OCI-LY3 (cell line): Measurements from ENCODE around the gene ANOS1.

Experiments used
- H2AFZ ChIP-seq: fragments of 200-600, 300-600 bp; shearing (Covaris generic); 2 replicates; pipeline ENCODE4 v1.6.0; 2014; ENCODE audit warnings: antibody characterized with exemption, low read depth, low read length
- H3K27ac ChIP-seq: fragments of 200-600, 300-600 bp; sonication (generic); 2 replicates; pipeline ENCODE4 v1.5.1; 2014; ENCODE audit warnings: mild to moderate bottlenecking, low read length, moderate library complexity, mixed read lengths
- H3K27me3 ChIP-seq: fragments of 200-600, 300-600 bp; sonication (generic); 2 replicates; pipeline ENCODE4 v1.6.1; 2014; ENCODE audit warnings: low read depth, low read length, mixed read lengths
- H3K36me3 ChIP-seq: fragments of 200-600, 300-600 bp; sonication (generic); replicated peaks from 2 replicates; pipeline ENCODE3; 2014; ENCODE audit warnings: low read depth, low read length, mixed read lengths
- H3K4me1 ChIP-seq: fragments of 300-600, 200-600 bp; sonication (generic); 2 replicates; pipeline ENCODE4 v1.6.1; 2014; ENCODE audit warnings: low read length, mixed read lengths
- H3K4me2 ChIP-seq: fragments of 200-600, 300-600 bp; sonication (generic); 2 replicates; pipeline ENCODE4 v1.6.1; 2014; ENCODE audit warnings: low read length, mixed read lengths
- H3K4me3 ChIP-seq: fragments of 300-600, 200-600 bp; sonication (generic); 2 replicates; pipeline ENCODE4 v1.5.1; 2014; ENCODE audit warnings: antibody characterized with exemption, mild to moderate bottlenecking, low read length, moderate library complexity
- H3K79me2 ChIP-seq: fragments of 300-600, 200-600 bp; shearing (Covaris generic); 2 replicates; pipeline ENCODE4 v1.6.1; 2014; ENCODE audit warnings: mild to moderate bottlenecking, low read length, mixed read lengths
- H3K9ac ChIP-seq: fragments of 300-600, 200-600 bp; shearing (Covaris generic); 2 replicates; pipeline ENCODE4 v1.6.0; 2014; ENCODE audit warnings: mild to moderate bottlenecking, low read length, moderate library complexity
- H3K9me3 ChIP-seq: fragments of 200-600, 300-600 bp; shearing (Covaris generic); 2 replicates; pipeline ENCODE4 v1.6.1; 2014; ENCODE audit warnings: low read length, mixed read lengths; ENCODE audit not compliant: insufficient read depth
- H4K20me1 ChIP-seq: fragments of 200-600, 300-600 bp; sonication (generic); 2 replicates; pipeline ENCODE4 v1.6.1; 2016; ENCODE audit warnings: low read length, mixed read lengths; ENCODE audit not compliant: insufficient read depth
- EZH2phosphoT487 ChIP-seq: fragments of 200-600 bp; shearing (Covaris generic); IDR thresholded peaks from 2 replicates; pipeline ENCODE4 v1.6.1; 2018; ENCODE audit warnings: antibody characterized with exemption, mixed run types, low read depth
- TF ChIP-seq, protein P1 (sequence below): fragments of 200-600, 300-600 bp; sonication (generic); IDR thresholded peaks from 2 replicates; pipeline ENCODE4 v1.5.1; 2014; ENCODE audit warnings: antibody characterized with exemption, low read length, low read depth

The ANOS1 gene

DNA sequence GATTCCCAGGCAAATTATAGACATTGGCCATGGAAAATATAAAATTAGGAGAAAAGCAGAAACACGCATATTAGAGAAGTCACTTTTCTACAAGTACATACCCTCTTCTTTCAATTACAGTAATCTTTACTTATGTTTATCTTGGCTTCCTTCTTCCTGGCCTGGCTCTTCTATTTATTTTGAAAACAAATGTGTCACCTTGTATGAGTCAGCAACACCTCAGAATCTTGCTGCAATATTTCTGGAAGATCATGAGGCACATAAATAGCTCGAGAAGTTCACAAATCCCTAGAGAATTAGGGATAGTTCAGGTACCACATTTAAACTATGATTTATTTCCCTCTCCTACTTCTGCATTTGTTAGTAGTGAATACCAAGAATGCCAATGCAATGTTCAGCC, 124.6 kb downstream of the ANOS1 start:
- Histone ChIP-seq H3K4me2 (no peak overlapping the region), H4K20me1 (no peaks in the 10 kb centered on the region), H3K4me1 (no peaks in the 10 kb centered on the region), H2AFZ (no peak overlapping the region), H3K4me3 (no peak overlapping the region), H3K79me2 (no peaks in the 10 kb centered on the region), H3K36me3 (no peaks in the 10 kb centered on the region), H3K27ac (no peak overlapping the region), H3K27me3 (no peaks in the 10 kb centered on the region), H3K9me3 (no peaks in the 10 kb centered on the region), H3K9ac (no peak overlapping the region)
- TF ChIP-seq EZH2phosphoT487 = no peak
- TF ChIP-seq, protein P1, sequence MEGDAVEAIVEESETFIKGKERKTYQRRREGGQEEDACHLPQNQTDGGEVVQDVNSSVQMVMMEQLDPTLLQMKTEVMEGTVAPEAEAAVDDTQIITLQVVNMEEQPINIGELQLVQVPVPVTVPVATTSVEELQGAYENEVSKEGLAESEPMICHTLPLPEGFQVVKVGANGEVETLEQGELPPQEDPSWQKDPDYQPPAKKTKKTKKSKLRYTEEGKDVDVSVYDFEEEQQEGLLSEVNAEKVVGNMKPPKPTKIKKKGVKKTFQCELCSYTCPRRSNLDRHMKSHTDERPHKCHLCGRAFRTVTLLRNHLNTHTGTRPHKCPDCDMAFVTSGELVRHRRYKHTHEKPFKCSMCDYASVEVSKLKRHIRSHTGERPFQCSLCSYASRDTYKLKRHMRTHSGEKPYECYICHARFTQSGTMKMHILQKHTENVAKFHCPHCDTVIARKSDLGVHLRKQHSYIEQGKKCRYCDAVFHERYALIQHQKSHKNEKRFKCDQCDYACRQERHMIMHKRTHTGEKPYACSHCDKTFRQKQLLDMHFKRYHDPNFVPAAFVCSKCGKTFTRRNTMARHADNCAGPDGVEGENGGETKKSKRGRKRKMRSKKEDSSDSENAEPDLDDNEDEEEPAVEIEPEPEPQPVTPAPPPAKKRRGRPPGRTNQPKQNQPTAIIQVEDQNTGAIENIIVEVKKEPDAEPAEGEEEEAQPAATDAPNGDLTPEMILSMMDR = no peak

DNA sequence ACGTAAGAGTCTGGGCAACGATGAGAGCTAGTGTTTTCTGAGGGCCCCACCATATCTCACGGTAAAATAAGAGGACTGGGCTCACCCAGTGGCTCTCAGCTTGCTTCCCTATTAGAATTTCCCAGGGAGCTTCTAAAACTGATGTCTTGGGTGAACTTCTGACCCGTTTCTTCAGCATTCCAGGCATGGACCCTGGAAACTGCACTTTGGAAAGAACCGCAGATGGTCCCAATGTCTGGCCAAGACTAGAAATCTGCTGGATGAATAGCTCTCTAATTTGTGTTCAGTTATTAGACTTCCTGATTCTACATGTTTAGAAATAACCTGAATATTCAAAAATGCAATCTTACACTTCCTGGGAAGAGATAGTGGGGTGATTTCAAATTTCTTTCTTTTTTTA, 127.8 kb downstream of the ANOS1 start:
- Histone ChIP-seq H3K4me3 (no peak overlapping the region), H4K20me1 (no peaks in the 10 kb centered on the region), H3K9me3 (no peaks in the 10 kb centered on the region), H2AFZ (no peak overlapping the region), H3K27ac (no peak overlapping the region), H3K79me2 (no peaks in the 10 kb centered on the region), H3K36me3 (no peaks in the 10 kb centered on the region), H3K4me2 (no peak overlapping the region), H3K27me3 (no peaks in the 10 kb centered on the region), H3K4me1 (no peaks in the 10 kb centered on the region), H3K9ac (no peak overlapping the region)
- no peak for TF ChIP-seq EZH2phosphoT487
- TF ChIP-seq, protein P1 = no peak

DNA sequence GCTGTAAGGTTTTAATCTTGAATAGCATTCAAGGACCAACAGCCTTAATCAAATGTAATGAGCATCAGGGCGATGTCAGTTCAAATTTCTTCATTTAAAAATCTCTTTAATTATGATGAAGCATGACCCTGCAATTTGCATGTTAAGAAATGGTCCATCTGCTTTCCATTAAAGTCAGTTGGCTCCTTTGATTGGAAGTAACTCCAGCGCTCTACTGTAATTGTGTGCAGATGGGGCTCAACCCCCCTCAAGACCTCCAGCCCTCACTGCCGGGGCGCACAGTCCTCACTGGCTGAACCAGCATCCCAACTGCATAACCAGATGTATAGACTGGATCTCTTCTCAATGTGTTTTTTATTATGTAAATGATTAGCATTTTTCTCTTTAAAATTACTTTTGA, 140.4 kb downstream of the ANOS1 start:
- Histone ChIP-seq H3K4me2 (no peak overlapping the region), H3K9me3 (no peaks in the 10 kb centered on the region), H3K79me2 (no peaks in the 10 kb centered on the region), H3K4me3 (no peak overlapping the region), H3K9ac (no peak overlapping the region), H3K36me3 (no peaks in the 10 kb centered on the region), H2AFZ (no peak overlapping the region), H3K4me1 (no peaks in the 10 kb centered on the region), H4K20me1 (no peaks in the 10 kb centered on the region), H3K27me3 (no peaks in the 10 kb centered on the region), H3K27ac (no peak overlapping the region)
- no peak for TF ChIP-seq EZH2phosphoT487
- TF ChIP-seq, protein P1 = no peak

DNA sequence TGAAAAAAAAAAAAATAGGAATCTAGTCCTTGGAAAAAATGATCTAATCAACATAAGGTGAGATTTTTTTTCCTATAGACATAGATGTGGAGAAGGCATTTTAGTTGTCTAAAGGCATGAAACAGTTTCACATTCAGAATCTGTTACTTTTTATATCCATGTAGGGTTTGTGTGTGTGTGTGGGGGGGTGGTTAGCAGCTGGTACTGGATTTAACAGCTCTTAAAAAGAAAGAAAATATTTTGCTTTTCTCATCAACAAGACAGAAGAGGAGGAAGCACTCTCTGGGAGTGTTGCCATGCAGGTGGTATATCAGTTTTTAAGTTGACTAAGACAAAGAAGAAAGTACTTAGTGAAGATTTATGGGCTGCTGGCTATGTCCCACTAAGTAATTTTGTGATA, 145.0 kb downstream of the ANOS1 start:
- TF ChIP-seq EZH2phosphoT487 = no peak
- TF ChIP-seq, protein P1 = no peak
- H3K4me2 ChIP-seq = no peak overlapping the region
- H3K9me3 ChIP-seq = no peaks in the 10 kb centered on the region
- H3K27ac ChIP-seq = no peak overlapping the region
- H3K4me1 ChIP-seq = no peaks in the 10 kb centered on the region
- no peaks in the 10 kb centered on the region for H3K27me3 ChIP-seq
- no peak overlapping the region for H3K9ac ChIP-seq
- H4K20me1 ChIP-seq = no peaks in the 10 kb centered on the region
- no peaks in the 10 kb centered on the region for H3K79me2 ChIP-seq
- no peak overlapping the region for H3K4me3 ChIP-seq
- H3K36me3 ChIP-seq = no peaks in the 10 kb centered on the region
- no peak overlapping the region for H2AFZ ChIP-seq
